Stimulated activated CD8-positive, alpha-beta memory T cell treated with anti-CD3 and anti-CD28 coated beads, Interleukin-4, amount 100 ng/mL, for 1 hour (primary cell): ENCODE measurements around the gene AFMID.
A peak's percentile ranks its signal among the peaks of the same experiment; 100 is the strongest.

Experiments
- DNase-seq, 2 donors: peaks; one replicate each; pipeline ENCODE4 v3.0.0-alpha.2; 2020; ENCODE audit warnings: low read depth in 2 of 2, low spot score in 1 of 2

Gene AFMID

DNA sequence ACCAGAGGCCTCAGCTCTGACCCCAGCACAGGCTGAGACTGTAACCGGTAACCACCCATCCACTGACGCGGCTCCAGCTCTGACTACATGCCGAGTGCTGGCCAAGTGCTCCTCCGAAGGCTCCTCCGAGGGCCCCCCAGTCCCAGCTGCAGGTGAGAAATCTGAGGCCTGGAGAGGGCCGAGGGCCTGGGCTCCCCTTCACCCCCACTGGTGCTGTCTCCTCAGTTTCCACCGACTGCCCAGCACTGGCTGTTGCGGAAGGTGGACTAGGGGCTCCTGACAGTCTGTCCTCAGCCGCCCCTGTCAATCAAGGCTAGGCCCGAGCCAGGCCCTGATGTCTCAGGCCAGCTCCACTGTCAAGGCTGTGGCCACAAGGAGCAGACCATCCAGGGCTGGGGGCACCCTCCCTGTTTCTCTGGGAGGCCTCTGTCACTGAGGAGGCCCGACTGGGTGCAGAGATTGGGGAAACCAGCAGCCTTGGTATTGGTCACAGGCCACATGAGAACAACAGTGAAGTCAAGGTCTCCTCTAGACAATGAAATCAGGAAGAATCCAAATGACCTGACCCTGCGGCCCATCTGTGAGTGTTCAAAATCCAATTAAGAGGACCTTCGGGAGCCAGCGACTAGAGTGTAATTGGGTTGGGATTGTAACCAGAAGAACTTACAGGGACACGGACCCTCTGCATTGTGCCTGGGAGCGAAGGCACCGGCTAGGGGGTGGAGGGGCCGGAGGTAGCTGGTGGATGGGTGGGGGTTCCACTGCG lies 49.4 kb downstream of the AFMID start:
- DNase-seq: no peak

DNA sequence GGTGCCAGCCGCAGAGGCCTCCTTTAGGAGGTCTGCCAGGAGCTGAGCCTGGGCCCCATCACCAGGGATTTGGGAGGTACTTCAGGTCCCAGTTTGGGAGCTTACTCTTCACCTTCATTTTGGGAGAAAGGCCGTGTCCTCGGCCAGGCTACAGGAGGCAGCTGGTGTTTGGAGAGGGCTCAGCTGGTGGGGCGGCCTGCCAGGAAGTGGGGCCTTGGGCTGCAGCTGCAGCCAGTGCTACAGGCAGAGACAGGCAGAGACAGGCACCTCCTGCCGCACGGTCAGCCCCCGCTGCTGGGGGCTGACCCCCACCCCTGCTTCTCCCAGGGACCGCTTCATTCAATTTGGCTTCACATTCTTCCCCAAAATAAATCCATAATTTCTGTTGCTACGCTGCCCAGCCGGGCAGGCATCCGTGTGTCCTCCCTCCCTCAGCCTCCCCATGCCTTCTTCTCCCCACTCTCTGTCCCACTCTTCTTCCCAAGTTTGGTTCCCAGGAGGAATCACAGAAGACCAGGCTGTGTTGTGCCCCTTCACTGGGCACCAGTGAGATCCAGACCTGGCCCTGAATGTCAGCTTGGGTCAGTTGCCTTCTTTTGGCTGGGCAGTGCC lies 50.3 kb downstream of the AFMID start:
- no peak for DNase-seq

DNA sequence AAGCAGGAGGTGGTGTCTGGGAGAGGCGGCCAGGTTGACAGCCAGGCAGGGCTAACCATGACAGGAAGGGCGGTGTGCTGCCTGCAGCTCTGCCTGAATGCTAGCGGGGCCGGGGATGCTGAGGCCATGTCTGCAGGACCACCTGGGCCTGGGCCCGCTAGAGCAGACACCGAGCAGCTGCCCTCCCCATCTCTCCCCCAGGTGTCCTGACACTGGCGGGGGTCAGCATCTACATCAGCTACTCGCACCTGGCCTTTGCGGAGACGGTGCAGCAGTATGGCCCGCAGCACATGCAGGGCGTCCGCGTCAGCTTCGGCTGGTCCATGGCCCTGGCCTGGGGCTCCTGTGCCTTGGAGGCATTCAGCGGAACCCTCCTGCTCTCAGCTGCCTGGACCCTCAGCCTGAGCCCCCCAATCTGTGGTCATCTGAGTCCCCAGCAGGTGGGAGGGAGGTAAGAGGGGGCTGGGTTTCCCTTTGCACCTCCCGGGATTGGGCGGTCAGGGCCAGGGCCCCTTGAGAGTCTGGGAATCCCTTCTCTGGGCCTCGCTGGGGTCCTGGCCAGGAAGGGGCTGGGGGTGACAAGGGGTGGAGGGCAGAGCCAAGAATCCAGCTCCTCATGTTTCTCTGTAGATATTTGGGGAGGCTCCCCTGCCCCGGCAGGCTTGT lies 51.8 kb downstream of the AFMID start:
- no peak for DNase-seq

DNA sequence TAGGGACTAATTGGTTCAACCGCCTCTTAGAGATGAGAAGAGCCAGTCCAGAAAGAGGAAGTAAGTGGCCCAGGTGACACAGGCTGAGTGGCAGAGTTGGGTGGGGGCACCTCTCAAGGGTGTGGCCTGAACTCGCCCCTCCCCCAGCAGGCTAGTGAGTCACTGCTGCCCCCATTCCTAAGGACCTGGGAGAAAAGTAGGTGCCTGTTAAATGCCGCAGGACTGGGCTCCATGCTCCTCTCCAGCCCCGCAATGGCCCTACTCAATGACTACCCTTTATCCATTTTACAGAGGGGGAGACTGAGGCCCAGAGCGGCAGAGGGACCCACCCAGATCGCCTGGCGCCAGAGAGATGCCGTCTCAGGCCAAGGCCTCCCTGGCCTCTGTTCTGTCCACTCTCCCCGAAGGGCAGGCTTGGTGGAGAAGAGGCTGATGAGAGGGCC lies 52.3 kb downstream of the AFMID start:
- DNase-seq: no peak

DNA sequence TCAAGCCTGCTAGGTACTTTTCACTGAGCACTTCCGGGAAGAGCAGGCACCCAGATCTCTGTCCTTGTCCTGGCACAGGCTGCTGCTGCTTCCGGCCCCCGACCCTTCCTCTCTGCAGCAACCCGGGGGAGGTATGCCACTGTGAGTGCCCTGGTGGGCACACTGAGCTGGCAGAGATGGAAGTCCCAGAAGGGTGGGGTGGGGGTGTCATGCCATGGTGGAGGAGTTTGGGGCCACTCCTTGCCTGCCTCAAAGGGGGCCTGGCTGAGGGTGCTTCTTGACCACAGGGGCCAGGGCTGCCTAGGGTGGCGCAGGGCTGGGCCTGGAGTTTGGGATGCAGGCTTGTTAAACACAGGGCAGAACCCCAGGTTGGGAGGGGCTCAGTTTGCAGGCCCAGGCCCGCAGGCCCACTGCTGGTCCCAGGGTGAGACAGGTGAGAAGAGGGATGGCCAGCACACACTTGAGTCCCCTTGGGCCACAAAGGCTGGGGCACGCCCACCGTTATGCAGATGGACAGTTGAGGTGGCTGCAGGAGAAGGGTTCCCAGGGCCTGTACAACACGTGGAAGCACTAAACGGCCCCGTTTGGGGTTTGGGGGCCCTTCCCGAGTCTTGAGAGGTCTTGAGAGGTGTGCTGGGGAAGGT lies 53.0 kb downstream of the AFMID start:
- no peak for DNase-seq

DNA sequence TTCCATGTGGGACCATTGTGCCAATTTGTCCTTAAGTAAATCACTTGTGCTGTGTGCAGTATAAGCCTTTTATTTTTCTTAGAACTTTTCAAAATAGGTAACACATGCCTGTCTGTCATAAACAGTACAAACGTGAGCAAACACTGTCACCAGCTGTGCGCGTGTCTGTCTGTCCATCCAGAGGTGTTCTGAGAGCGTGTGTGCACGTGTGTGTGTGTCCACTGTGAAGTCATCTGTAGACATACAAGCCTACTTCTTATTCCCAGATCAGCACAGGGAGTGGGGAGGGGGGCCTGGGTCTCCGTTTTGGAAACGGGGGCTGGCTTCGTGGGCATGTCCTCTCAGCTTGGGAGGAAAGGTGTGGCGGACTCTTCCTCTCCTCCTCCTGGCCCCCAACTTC lies 53.7 kb downstream of the AFMID start:
- DNase-seq: no peak

- DNase-seq: no peak
Measured at GRCh38 chr17:78241277-78242023, 54.3 kb downstream of the AFMID start.

DNA sequence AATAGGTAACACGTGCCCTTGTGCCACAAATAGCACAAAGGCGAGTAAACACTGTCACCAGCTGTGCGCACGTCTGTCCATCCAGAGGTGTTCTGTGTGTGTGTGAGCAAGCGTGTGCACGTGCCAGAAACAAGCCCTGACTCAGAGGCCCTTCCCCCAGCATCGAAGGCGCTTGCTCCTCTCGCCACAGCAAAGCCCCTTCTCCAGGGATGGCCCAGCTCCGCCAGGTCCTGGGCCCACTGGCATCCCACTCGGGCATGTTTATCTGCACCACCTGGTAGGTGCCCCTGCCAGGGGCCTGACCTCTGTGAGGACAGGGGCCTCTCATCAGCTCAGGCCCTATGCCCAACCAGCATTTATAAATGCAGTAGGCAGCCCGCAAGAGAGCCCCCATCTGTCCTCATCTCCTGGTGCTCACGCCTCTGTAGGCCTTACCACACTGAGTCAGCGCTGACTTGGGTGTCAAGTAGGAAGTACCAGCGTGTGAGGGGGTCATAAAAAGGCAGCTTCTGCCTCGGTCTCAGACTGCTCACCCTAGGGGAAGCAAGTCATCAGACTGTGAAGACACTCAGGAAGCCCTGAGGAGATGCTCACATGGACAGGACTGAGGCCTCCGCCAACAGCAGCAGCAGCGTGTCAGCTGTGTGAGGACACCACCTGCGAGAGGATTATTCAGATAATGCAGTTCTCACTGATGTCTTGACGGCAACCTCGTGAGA lies 55.0 kb downstream of the AFMID start:
- no peak for DNase-seq

DNA sequence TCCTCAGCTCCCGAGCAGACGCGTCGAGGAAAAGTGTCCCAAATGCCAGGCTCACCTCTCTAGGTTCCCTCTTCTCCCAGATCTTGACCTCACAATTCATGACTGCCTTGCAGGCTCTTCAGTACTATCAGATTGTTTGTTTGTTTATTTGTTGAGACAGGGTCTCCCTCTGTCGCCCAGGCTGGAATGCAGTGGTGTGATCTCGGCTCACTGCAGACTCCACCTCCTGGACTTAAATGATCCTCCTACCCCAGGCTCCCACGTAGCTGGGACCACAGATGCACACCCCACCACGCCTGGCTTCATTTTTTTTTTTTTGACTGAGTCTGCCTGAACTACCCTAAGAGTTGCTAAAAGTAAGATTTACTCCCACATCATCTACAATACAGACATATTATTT lies 60.1 kb downstream of the AFMID start:
- no peak for DNase-seq

GRCh38 chr17:78248051-78248914 lies 61.1 kb downstream of the AFMID start:
- DNase-seq: no peak

- no peak for DNase-seq
Measured at GRCh38 chr17:78249074-78249817, 62.1 kb downstream of the AFMID start.

DNA sequence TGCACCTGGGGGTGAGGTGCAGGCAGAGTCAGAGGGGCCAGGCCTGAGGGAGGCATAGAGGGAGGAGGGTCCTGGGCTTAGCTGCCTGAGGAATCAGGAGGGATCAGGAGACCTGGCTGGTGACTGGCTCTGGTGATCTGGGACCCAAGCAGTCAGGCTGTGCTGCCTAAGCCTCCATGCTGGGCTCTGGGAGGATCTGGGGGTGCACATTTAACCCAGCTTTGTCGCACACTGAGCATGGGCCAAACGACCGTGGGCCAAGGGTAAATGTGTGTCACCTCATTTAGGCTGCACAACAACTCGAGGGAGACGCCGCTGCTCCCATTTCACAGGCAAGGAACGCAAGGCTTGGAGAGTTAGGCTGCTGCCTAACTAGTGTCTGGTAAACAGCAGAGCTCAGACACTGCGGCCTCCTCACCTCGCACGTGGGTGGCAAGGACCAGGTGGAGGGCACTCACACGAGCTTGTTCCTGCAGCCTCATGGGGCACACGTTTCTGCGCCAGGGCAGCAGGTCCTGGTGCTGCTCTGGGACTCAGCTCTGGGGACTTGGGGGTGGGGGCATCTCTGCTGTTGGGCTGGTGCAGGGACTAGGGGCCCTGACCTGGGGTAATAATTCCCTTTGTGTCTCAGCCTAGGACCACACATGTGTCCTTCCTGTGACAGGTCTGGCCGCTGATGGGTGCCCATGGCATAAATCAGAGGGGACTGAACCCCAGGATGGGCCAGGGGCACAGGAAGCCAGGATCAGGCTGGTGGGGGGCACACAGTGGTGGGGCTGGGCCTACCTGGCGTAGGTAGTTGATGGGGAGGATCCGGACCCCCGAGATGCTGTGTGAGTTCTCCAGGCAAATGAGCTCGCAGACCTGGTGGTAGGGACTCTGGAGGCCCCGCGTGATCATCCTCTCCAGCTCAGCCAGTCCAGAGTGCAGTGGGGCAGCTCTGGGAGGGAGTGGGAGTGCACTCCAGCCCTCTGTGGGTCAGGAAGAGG lies 63.0 kb downstream of the AFMID start:
- no peak for DNase-seq

- peak; percentile 60 to 70 for DNase-seq
Measured at GRCh38 chr17:78250891-78251772, 64.0 kb downstream of the AFMID start.

DNA sequence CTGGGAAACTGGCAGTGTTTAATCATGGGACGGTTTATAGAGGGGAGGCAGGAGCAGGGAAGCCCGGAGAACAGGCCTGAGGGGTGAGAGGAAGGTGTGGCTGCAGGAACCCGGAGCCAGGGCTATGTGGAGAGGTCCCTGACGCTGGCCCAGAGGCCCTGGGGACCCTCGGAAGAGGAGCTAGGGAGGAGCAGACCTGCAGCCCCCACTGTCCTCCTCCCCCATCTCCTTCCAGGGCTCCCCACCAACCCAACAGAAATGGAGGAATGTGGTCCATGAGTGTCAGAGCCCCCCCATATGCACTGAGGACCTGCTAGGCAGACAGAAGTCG lies 64.6 kb downstream of the AFMID start:
- no peak for DNase-seq

GRCh38 chr17:78252111-78252634 lies 65.0 kb downstream of the AFMID start:
- peak; percentile 16 to 52 for DNase-seq
